Pulmonary artery endothelial cell (primary cell): ENCODE measurements around the gene VSIG4. TPM values are rescaled to one million over a fixed set of nuclear protein-coding genes. Genes with fewer than 3 reads are reported as not detected.
"Not testable (repeated sequence)": the region's sequence is repeated elsewhere in the genome, so short reads cannot be mapped to it uniquely, and the experiment has no call there.

Experiments used
- DNase-seq: peaks from one replicate; pipeline ENCODE4 v3.0.0-alpha.2; 2011; ENCODE audit warnings: low read depth, low spot score
- total RNA-seq: library from RNA; depleted of rRNA; stranded (reverse); fragments of >200 nt; gene quantifications from 2 replicates; pipeline ENCODE4 v1.2.3, GENCODE V29; 2014

The VSIG4 gene
- total RNA-seq, 1 donor from 2014 or later = not detected

DNA sequence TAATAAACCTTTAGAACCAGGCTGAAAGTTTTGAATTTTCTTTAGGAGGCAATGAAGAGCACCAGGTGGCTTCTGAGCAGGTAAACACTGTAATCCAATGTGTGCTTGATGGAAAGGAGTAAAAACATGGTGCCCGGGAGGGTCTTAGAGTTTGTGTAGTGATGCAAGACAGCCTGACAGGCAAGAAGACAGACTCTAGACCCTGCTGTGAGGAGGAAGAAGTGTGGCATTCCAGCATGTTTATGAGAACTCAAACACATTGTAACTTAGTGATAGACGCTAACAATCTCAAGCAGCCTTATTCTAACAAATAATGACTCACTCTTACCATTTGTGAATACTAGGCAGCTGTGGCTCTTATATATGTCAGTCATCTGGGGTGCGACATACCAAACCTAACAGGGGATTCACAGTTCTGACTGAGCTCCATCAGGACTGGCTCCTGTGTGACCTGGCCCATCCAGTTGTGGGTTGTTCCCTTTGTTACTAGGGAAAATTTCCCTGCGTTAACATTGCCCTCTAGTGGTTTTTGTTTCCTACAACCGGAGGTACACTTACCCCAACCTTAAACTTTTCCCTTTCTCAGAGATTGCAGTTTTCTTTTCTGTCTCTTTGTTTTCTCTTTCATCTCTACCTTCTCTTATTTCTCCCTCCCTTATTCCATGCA, 53.8 kb downstream of the VSIG4 start:
- peak; percentile 8 for DNase-seq

DNA sequence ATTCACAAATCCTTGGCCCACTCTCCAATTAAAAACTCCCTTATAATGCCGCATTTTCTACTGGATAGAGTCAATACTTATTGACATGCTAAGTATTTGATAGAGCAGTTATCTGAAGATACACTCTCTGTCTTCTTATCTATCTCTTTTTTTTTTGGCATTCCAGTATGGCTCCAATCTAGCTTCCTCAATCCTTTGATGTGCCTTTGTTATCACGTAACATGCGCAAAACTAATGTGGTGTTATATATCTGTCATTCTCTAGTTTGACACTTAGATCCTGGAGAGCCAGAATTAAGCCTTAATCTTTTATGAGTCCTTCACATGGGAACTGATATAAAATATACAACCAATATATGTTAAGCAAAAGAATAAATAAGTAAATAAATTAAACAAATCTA, 54.7 kb downstream of the VSIG4 start:
- no peak for DNase-seq

DNA sequence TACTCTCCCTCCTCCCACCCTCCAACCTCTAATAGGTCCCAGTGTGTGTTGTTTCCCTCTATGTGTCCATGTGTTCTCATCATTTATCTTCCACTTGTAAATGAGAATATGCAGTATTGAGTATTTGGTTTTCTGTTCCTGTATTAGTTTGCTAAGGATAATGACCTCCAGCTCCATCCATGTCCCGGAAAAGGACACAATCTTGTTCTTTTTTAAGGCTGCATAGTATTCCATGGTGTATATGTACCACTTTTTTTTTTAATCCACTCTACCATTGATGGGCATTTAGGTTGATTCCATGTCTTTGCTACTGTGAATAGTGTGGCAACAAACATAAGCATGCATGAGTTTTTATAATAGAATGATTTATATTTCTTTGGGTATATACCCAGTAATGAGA, 62.7 kb downstream of the VSIG4 start:
- DNase-seq = not testable (repeated sequence)

DNA sequence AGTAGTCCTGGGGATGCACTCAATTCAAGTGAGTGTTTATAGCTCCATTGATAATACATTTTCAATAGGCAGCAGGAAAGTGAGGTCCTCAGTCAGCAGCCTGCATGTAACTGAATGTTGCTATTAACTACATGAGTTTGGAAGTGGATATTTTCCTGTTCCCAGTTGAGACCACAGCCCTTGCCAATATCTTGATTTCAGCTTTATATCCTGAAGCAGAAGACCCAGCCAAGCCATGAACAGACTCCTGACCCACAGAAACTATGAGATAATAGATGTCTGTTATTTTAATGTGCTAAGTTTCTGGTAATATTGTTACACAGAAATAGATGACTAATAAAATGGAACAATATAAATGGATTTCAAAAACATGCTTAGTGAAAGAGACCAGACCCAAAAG, 63.7 kb downstream of the VSIG4 start:
- DNase-seq = no peak

DNA sequence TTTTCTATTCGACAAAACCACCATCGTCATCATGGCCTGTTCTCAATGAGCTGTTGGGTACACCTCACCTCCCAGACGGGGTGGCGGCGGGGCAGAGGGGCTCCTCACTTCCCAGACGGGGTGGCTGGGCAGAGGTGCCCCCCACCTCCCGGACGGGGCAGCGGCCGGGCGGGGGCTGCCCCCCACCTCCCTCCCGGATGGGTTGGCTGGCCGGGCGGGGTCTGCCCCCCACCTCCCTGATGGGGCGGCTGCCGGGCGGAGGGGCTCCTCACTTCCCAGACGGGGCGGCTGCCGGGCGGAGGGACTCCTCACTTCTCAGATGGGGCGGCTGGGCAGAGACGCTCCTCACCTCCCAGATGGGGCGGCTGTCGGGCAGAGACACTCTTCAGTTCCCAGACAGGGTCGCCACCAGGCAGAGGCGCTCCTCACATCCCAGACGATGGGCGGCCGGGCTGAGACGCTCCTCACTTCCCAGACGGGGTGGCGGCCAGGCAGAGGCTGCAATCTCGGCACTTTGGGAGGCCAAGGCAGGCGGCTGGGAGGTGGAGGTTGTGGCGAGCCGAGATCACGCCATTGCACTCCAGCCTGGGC, 64.6 kb downstream of the VSIG4 start:
- not testable (repeated sequence) for DNase-seq

Other genes starting within 250 kb of the VSIG4 start
- 0.04 and 3.0 TPM in 2 replicates for gene HEPH, start 124.2 kb upstream of the VSIG4 start, total RNA-seq